Mesothelial cell of epicardium (in vitro differentiated cells): ENCODE measurements around the gene STH. TPM values are rescaled to one million over a fixed set of nuclear protein-coding genes. Genes with fewer than 3 reads are reported as not detected.

Experiments
- DNase-seq, 2 experiments: peaks; one replicate each; pipeline ENCODE4 v3.0.0; 2021; ENCODE audit warnings: low spot score in 2 of 2; ENCODE audit not compliant: unreplicated experiment in 2 of 2
- H3K27ac Mint-ChIP-seq: 2 replicates; pipeline ENCODE4 v1.8.0; 2021; ENCODE audit warnings: mixed read lengths
- H3K27me3 Mint-ChIP-seq: 2 replicates; pipeline ENCODE4 v1.8.0; 2021; ENCODE audit warnings: low read depth, mixed read lengths
- H3K36me3 Mint-ChIP-seq: 2 replicates; pipeline ENCODE4 v1.8.0; 2021; ENCODE audit warnings: mixed read lengths
- H3K4me1 Mint-ChIP-seq: 2 replicates; pipeline ENCODE4 v1.8.0; 2021; ENCODE audit warnings: mixed read lengths
- H3K4me3 Mint-ChIP-seq: 2 replicates; pipeline ENCODE4 v1.8.0; 2021; ENCODE audit warnings: mild to moderate bottlenecking, moderate library complexity, mixed read lengths
- H3K9me3 Mint-ChIP-seq: 2 replicates; pipeline ENCODE4 v1.8.0; 2021; ENCODE audit warnings: mixed read lengths
- total RNA-seq: library from RNA; stranded (reverse); gene quantifications from 3 replicates; pipeline ENCODE4 v1.2.1, GENCODE V29; 2021
- TF ChIP-seq, protein P1 (sequence below): fragments of 200-600 bp; sonication (generic); IDR thresholded peaks from one replicate; pipeline ENCODE4 v1.5.0; 2021; ENCODE audit warnings: antibody characterized with exemption; ENCODE audit not compliant: unreplicated experiment

The STH gene
- total RNA-seq, 1 donor from 2014 or later, result not detected

DNA sequence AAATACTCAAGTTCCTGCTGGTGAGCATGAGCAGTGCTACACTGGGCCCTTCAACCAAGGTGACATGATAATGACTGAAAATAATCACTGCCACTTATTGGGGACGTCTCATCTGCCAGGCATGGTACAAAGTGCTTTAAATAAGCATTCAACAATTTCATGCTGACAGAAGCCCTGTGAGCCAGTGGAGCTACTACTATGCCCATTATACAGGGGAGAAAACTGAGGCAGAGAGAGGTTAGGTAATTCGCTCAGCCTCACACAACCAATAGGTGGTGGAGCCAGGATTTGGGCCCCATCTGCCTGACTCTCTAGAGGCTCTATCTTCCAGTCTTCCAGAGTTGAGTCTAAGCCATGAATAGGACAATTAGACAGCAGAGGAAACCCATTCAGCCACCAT is 30.3 kb upstream of the STH start:
- no peaks in the 10 kb centered on the region for H3K36me3 Mint-ChIP-seq
- peaks cover 7% of the 10 kb centered on the region for H3K4me1 Mint-ChIP-seq
- H3K4me3 Mint-ChIP-seq, result no peak overlapping the region

DNA sequence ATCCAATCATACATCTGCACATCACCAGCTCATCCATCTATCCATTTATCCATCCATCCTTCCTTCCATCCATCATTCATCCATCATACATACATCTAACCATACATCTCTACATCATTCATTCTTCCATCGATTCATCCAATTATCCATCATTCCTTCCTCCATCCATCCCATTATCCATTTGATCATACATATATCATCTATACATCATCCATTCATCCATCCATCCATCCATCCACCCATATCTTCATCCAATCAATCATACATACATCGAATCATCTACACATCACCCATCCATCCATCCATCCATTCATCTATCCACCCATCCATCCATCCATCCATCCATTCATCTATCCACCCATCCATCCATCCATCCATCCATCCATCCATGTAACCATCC is 29.3 kb upstream of the STH start:
- Mint-ChIP-seq H3K9me3 (peaks cover 11% of the 10 kb centered on the region), H3K4me3 (no peak overlapping the region), H3K27ac (no peak overlapping the region), H3K27me3 (peaks cover 30% of the 10 kb centered on the region), H3K36me3 (no peaks in the 10 kb centered on the region), H3K4me1 (peaks cover 6% of the 10 kb centered on the region)
- TF ChIP-seq, protein P1, sequence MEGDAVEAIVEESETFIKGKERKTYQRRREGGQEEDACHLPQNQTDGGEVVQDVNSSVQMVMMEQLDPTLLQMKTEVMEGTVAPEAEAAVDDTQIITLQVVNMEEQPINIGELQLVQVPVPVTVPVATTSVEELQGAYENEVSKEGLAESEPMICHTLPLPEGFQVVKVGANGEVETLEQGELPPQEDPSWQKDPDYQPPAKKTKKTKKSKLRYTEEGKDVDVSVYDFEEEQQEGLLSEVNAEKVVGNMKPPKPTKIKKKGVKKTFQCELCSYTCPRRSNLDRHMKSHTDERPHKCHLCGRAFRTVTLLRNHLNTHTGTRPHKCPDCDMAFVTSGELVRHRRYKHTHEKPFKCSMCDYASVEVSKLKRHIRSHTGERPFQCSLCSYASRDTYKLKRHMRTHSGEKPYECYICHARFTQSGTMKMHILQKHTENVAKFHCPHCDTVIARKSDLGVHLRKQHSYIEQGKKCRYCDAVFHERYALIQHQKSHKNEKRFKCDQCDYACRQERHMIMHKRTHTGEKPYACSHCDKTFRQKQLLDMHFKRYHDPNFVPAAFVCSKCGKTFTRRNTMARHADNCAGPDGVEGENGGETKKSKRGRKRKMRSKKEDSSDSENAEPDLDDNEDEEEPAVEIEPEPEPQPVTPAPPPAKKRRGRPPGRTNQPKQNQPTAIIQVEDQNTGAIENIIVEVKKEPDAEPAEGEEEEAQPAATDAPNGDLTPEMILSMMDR, result no peak
- no peak for DNase-seq

More for the DNA sequence above, 30.3 kb upstream of the STH start:
- H3K27me3 Mint-ChIP-seq, result peaks cover 30% of the 10 kb centered on the region
- DNase-seq, result no peak
- no peak overlapping the region for H3K27ac Mint-ChIP-seq
- H3K9me3 Mint-ChIP-seq, result peaks cover 11% of the 10 kb centered on the region
- TF ChIP-seq, protein P1, result no peak

DNA sequence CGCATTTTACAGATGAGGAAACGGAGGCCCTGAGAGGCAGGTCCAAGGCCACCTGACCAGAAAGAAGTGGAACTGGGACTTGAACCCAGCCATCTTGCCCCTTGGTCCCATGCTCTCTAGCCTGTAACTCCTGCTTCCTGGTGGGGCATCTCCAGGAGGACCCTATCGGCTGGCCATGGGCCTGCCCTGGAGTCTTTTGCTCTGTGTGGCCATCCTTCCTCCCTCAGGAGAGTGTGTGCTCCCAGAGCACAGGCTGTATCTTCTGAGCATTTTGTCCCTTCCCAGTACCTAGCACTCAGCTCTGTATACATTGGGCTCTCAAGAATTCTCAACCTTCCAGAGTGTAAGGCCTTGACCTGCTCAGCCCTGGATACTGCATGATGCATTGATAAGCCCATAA is 28.4 kb upstream of the STH start:
- Mint-ChIP-seq H3K36me3 (no peaks in the 10 kb centered on the region), H3K27me3 (peaks cover 29% of the 10 kb centered on the region), H3K27ac (no peak overlapping the region), H3K4me3 (no peak overlapping the region), H3K9me3 (peaks cover 11% of the 10 kb centered on the region), H3K4me1 (peaks cover 5% of the 10 kb centered on the region)
- TF ChIP-seq, protein P1, result no peak
- DNase-seq, result no peak

DNA sequence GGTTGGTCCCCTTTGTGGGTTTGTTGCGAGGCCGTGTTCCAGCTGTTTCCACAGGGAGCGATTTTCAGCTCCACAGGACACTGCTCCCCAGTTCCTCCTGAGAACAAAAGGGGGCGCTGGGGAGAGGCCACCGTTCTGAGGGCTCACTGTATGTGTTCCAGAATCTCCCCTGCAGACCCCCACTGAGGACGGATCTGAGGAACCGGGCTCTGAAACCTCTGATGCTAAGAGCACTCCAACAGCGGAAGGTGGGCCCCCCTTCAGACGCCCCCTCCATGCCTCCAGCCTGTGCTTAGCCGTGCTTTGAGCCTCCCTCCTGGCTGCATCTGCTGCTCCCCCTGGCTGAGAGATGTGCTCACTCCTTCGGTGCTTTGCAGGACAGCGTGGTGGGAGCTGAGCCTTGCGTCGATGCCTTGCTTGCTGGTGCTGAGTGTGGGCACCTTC is 27.3 kb upstream of the STH start:
- Mint-ChIP-seq H3K4me3 (no peak overlapping the region), H3K36me3 (no peaks in the 10 kb centered on the region), H3K27ac (no peak overlapping the region), H3K9me3 (peaks cover 11% of the 10 kb centered on the region), H3K4me1 (no peaks in the 10 kb centered on the region), H3K27me3 (peaks cover 24% of the 10 kb centered on the region)
- DNase-seq, result no peak
- TF ChIP-seq, protein P1, result no peak

DNA sequence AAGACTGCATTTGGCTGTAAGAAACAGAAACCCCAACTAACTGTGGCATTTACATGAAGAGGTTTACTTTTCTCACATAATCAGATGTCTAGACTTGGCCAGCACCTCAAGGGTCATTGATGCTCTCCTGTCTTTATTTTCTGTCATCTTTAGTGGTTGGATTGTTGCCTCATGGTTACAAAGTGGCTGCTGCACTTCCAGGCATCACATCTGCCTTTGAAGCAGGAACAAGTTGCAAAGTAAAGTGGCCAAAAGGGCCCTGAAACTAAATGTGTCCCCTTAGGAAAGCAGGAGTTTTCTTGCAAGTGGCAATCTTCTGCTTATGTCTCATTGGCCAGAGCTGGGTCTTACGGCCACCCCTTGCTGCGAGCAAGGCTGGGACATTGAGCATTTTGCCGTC is 26.5 kb upstream of the STH start:
- no peak for DNase-seq
- no peak overlapping the region for H3K4me3 Mint-ChIP-seq
- no peaks in the 10 kb centered on the region for H3K4me1 Mint-ChIP-seq
- peaks cover 16% of the 10 kb centered on the region for H3K27me3 Mint-ChIP-seq
- TF ChIP-seq, protein P1, result no peak
- H3K27ac Mint-ChIP-seq, result no peak overlapping the region
- peaks cover 11% of the 10 kb centered on the region for H3K9me3 Mint-ChIP-seq
- H3K36me3 Mint-ChIP-seq, result no peaks in the 10 kb centered on the region

DNA sequence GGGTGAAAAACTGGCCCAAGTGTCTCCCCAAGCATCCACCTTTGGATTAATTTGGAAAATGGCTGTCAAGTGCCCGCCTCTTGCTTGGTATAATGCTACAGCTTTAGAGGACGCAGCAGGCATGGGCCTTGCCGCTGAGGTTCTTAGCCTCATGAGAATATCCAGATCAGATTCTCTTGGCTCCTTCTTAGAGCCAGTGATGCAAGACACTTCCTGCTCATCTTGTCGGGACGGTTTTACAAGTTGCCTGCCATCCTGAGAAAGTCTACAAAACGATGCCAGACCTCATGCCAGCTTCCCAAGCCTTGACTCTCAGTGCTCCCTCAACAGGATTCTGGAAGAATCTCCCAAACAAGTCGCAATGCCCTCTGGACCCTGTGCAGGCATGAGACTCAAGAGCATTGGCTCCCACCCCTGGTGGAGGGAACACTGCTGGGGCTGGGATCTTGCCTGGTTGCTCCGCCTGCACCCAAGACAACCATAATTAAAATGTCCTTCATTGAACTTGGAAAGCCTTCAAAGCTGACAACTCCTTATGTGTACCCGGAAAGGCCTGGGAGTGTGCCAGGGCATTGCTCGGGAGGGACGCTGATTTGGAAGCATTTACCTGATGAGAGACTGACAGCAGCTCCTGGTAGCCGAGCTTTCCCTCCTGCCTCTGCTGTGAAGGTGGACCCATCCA is 25.8 kb upstream of the STH start:
- no peak overlapping the region for H3K4me3 Mint-ChIP-seq
- H3K4me1 Mint-ChIP-seq, result no peaks in the 10 kb centered on the region
- TF ChIP-seq, protein P1, result no peak
- peaks cover 11% of the 10 kb centered on the region for H3K27me3 Mint-ChIP-seq
- H3K36me3 Mint-ChIP-seq, result no peaks in the 10 kb centered on the region
- no peak for DNase-seq
- H3K27ac Mint-ChIP-seq, result no peak overlapping the region
- peaks cover 11% of the 10 kb centered on the region for H3K9me3 Mint-ChIP-seq
